A549 (cell line): Measurements from ENCODE around the gene WDR35.

Experiments
- CTCF ChIP-seq: fragments of >200 bp; sonication (Bioruptor Twin); formaldehyde crosslinking; IDR thresholded peaks from 3 replicates; pipeline ENCODE4 v1.5.1; 2016
- POLR2A ChIP-seq: IDR thresholded peaks from 2 replicates; pipeline ENCODE4 v1.6.1; 2012; ENCODE audit warnings: mild to moderate bottlenecking, low read length

- TF ChIP-seq CTCF: no peak
- no peak for TF ChIP-seq POLR2A
Measured at GRCh38 chr2:19861813-19862212, 128.1 kb downstream of the WDR35 start.
